Neutrophil (primary cell): ENCODE data around the gene CLCN3.
"Not testable (repeated sequence)": the region's sequence is repeated elsewhere in the genome, so short reads cannot be mapped to it uniquely, and the experiment has no call there.

ENCODE experiments used
- H3K27ac ChIP-seq: fragments of 200-600 bp; sonication (generic); 2 replicates; pipeline ENCODE4 v1.5.1; 2016; ENCODE audit warnings: mild to moderate bottlenecking, moderate library complexity
- H3K27me3 ChIP-seq: fragments of 200-600 bp; sonication (generic); 2 replicates; pipeline ENCODE4 v1.6.0; 2016; ENCODE audit warnings: mild to moderate bottlenecking
- H3K36me3 ChIP-seq: fragments of 200-600 bp; sonication (generic); 2 replicates; pipeline ENCODE4 v1.5.1; 2017
- H3K4me1 ChIP-seq, 2 experiments: fragments of 200-600 bp in 1 of 2; sonication (generic) in 1 of 2; 1 replicate in 1 of 2; 2 replicates in 1 of 2; pipeline versions ENCODE4 v1.5.1 to v1.6.1; 2013 to 2016; ENCODE audit warnings: low read depth in 1 of 2, low read length in 1 of 2, mild to moderate bottlenecking in 1 of 2, moderate library complexity in 1 of 2; ENCODE audit not compliant: control insufficient read depth in 1 of 2, insufficient read depth in 1 of 2
- H3K4me3 ChIP-seq, 2 experiments: fragments of 200-600 bp in 1 of 2; sonication (generic) in 1 of 2; 1 replicate in 1 of 2; 2 replicates in 1 of 2; pipeline ENCODE4 v1.5.1; 2013 to 2016; ENCODE audit warnings: low read depth in 1 of 2, low read length in 1 of 2, mild to moderate bottlenecking in 1 of 2, moderate library complexity in 1 of 2
- H3K9me3 ChIP-seq: fragments of 200-600 bp; sonication (generic); 2 replicates; pipeline ENCODE4 v1.5.1; 2016
- TF ChIP-seq, protein P1 (sequence below): fragments of 200-600 bp; sonication (generic); IDR thresholded peaks from 2 replicates; pipeline ENCODE4 v1.5.1; 2016; ENCODE audit warnings: antibody characterized with exemption

Gene CLCN3

DNA sequence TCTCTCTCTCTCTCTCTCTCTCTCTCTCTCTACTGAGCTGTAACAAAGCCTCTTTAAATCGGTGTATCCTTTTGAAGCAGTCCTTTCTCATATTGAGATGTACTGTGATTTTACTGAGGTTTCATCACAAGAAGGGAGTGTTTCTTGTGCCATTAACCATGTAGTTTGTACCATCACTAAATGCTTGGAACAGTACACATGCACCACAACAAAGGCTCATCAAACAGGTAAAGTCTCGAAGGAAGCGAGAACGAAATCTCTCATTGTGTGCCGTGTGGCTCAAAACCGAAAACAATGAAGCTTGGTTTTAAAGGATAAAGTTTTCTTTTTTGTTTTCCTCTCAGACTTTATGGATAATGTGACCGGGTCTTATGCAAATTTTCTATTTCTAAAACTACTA, 100.2 kb downstream of the CLCN3 start:
- H3K9me3 ChIP-seq, result no peaks in the 10 kb centered on the region
- TF ChIP-seq, protein P1, sequence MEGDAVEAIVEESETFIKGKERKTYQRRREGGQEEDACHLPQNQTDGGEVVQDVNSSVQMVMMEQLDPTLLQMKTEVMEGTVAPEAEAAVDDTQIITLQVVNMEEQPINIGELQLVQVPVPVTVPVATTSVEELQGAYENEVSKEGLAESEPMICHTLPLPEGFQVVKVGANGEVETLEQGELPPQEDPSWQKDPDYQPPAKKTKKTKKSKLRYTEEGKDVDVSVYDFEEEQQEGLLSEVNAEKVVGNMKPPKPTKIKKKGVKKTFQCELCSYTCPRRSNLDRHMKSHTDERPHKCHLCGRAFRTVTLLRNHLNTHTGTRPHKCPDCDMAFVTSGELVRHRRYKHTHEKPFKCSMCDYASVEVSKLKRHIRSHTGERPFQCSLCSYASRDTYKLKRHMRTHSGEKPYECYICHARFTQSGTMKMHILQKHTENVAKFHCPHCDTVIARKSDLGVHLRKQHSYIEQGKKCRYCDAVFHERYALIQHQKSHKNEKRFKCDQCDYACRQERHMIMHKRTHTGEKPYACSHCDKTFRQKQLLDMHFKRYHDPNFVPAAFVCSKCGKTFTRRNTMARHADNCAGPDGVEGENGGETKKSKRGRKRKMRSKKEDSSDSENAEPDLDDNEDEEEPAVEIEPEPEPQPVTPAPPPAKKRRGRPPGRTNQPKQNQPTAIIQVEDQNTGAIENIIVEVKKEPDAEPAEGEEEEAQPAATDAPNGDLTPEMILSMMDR, result no peak
- no peak overlapping the region for H3K4me3 ChIP-seq
- H3K27me3 ChIP-seq, result no peaks in the 10 kb centered on the region
- H3K4me1 ChIP-seq, result no peaks in the 10 kb centered on the region
- H3K36me3 ChIP-seq, result peaks cover 4% of the 10 kb centered on the region
- H3K27ac ChIP-seq, result no peak overlapping the region

DNA sequence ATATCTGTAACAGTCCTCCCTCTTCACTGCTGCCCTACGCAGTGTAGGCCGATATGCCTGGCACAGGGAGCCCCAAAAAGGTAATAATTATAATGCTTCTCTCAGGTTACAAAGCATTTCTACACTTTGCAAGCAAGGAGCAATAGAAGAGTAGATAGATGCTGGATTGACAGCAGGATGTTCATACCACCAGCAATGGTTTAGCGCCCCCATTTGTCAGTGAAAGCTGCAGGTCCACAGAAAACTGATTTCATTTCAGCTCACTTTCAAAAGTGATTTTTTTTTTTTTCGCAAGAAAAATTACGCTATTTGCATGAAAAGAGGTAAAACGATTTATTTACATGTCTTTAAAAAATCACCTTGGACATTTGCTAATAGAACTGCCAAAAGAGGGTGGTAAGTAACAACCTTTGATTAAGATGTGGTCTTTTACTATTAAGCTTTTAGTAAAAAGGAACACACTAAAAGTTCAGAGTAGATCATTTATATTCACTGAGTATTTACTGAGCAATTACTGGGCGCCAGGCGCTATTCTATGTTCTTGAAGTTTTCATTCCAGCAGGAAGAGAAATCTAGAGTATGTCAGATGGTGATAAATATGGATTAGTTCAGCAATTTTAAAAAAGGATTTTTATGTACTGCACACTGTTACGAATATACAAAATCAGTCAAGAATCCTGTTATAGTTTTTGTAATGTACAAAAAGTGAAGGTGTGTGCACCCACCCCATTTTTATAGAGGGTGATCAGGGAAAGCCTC, 103.0 kb downstream of the CLCN3 start:
- Histone ChIP-seq H3K27ac (no peak overlapping the region), H3K27me3 (no peaks in the 10 kb centered on the region), H3K9me3 (no peaks in the 10 kb centered on the region), H3K36me3 (peaks cover 13% of the 10 kb centered on the region), H3K4me1 (no peaks in the 10 kb centered on the region), H3K4me3 (no peak overlapping the region)
- TF ChIP-seq, protein P1, result no peak

DNA sequence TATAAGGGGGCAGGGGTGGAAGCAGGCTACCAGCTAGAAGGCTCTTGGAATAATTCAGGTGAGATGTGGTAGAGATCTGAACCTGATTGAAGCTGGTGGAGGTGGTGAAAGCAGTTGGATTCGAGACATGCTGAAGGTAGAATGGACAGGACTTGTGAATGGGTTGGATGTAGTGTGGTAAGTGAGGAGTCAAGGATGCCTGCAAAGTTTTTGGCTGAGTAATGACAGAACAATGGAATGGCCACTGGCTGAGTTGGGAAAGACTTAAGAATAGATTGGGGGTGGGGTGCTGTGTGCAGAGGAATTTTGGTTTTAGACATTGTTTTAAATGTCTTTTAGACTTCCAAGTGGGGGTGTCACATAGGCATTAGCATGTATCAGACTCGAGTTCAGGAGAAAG, 103.9 kb downstream of the CLCN3 start:
- peaks cover 22% of the 10 kb centered on the region for H3K36me3 ChIP-seq
- TF ChIP-seq, protein P1, result no peak
- H3K4me1 ChIP-seq, result no peaks in the 10 kb centered on the region
- H3K9me3 ChIP-seq, result no peaks in the 10 kb centered on the region
- H3K27me3 ChIP-seq, result no peaks in the 10 kb centered on the region
- no peak overlapping the region for H3K4me3 ChIP-seq
- no peak overlapping the region for H3K27ac ChIP-seq

DNA sequence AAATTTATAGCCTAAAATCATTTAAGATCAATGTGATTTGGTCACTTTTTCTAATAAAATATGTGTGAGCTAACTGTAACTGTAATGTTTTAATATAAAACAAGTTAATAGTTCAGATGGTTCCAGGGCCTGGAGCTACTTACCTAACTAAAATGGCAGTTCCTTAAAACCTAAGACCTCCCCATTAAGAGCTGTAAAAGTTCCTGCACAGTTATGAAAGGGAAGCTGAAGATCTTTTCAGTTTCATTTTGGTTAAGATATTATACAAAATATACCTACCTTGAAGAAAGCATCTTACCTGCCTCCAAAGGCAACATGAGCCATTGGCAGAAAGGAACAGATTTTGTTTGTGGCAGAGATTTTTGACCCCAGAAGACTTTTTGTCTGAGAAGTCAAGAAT, 107.2 kb downstream of the CLCN3 start:
- peaks cover 48% of the 10 kb centered on the region for H3K36me3 ChIP-seq
- TF ChIP-seq, protein P1, result no peak
- H3K4me3 ChIP-seq, result no peak overlapping the region
- no peaks in the 10 kb centered on the region for H3K9me3 ChIP-seq
- H3K27ac ChIP-seq, result no peak overlapping the region
- no peaks in the 10 kb centered on the region for H3K4me1 ChIP-seq
- no peaks in the 10 kb centered on the region for H3K27me3 ChIP-seq

DNA sequence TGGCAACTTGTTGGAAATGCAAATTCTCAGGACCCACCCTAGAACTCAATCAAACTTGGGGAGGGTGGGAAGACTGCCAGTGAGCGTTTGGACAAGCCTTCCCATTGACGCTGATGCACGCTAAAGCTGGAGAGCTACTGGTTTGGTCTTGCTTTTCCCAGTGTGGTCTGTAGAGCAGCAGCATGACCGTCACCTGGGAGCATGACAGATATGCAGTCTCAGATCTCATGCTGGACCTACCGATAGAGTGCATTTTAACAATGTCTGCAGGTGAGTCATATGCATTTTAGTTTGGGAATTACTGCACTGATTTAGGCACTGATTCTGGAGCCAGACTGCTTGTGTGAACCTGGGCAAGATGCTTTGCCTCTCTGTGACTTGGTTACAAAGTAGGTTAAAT, 110.2 kb downstream of the CLCN3 start:
- no peaks in the 10 kb centered on the region for H3K4me1 ChIP-seq

DNA sequence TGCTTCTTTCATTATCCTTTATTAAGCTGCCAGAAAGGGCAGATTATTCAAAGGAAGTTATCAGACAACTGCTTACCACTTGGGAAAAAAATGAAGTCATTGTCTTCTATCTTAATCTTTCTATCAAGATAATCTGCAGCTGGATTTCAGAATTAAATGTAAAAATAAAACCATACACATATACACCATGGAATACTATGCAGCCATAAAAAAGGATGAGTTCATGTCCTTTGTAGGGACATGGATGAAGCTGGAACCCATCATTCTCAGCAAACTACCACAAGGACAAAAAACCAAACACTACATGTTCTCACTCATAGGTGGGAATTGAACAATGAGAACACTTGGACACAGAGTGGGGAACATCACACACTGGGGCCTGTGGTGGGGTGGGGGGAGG, 118.2 kb downstream of the CLCN3 start:
- H3K9me3 ChIP-seq, H3K27ac ChIP-seq, H3K4me1 ChIP-seq, H3K4me3 ChIP-seq, H3K27me3 ChIP-seq: not testable (repeated sequence)
- H3K36me3 ChIP-seq, result peaks cover 38% of the 10 kb centered on the region

More for the DNA sequence above, 110.2 kb downstream of the CLCN3 start:
- peaks cover 68% of the 10 kb centered on the region for H3K36me3 ChIP-seq
- TF ChIP-seq, protein P1, result no peak
- no peaks in the 10 kb centered on the region for H3K9me3 ChIP-seq
- H3K27me3 ChIP-seq, result no peaks in the 10 kb centered on the region
- H3K4me3 ChIP-seq, result no peak overlapping the region
- H3K27ac ChIP-seq, result no peak overlapping the region
